Stimulated activated CD4-positive, alpha-beta T cell treated with anti-CD3 and anti-CD28 coated beads, TNF-alpha, amount 100 ng/mL, for 24 hours (primary cell): ENCODE results near the gene TRIM25.
A peak's percentile ranks its signal among the peaks of the same experiment; 100 is the strongest.

ENCODE experiments used
- DNase-seq, 3 experiments: peaks; one replicate each; pipeline ENCODE4 v3.0.0-alpha.2; 2020; ENCODE audit warnings: low read depth in 3 of 3

Gene TRIM25

GRCh38 chr17:56926270-56926669, 12.4 kb upstream of the TRIM25 start:
- DNase-seq, result no peak

GRCh38 chr17:56925088-56925487, 11.2 kb upstream of the TRIM25 start:
- no peak for DNase-seq

- DNase-seq, result no peak
Measured at GRCh38 chr17:56919717-56920116, 5.9 kb upstream of the TRIM25 start.

GRCh38 chr17:56918916-56919315, 5.1 kb upstream of the TRIM25 start:
- DNase-seq, result no peak

GRCh38 chr17:56917559-56918296, 3.9 kb upstream of the TRIM25 start:
- DNase-seq, result no peak

- no peak for DNase-seq
Measured at GRCh38 chr17:56914581-56915273, 878 bp upstream of the TRIM25 start.

GRCh38 chr17:56913353-56913866, 439 bp downstream of the TRIM25 start:
- DNase-seq, result peak in 1 of 3 experiments; percentile 18

- no peak for DNase-seq
Measured at GRCh38 chr17:56913000-56913311, 893 bp downstream of the TRIM25 start.

- no peak for DNase-seq
Measured at GRCh38 chr17:56912105-56912999, 1.5 kb downstream of the TRIM25 start.

- DNase-seq, result no peak
Measured at GRCh38 chr17:56910509-56911235, 3.2 kb downstream of the TRIM25 start.

GRCh38 chr17:56909742-56910508, 3.9 kb downstream of the TRIM25 start:
- no peak for DNase-seq

GRCh38 chr17:56908001-56908542, 5.8 kb downstream of the TRIM25 start:
- DNase-seq, result peak in 1 of 3 experiments; percentile 14

- no peak for DNase-seq
Measured at GRCh38 chr17:56903560-56903959, 10.3 kb downstream of the TRIM25 start.

- no peak for DNase-seq
Measured at GRCh38 chr17:56902348-56902747, 11.5 kb downstream of the TRIM25 start.

- DNase-seq, result no peak
Measured at GRCh38 chr17:56899403-56899802, 14.4 kb downstream of the TRIM25 start.

- DNase-seq, result no peak
Measured at GRCh38 chr17:56898874-56899273, 15.0 kb downstream of the TRIM25 start.

- no peak for DNase-seq
Measured at GRCh38 chr17:56897646-56898424, 16.0 kb downstream of the TRIM25 start.

- no peak for DNase-seq
Measured at GRCh38 chr17:56896968-56897359, 16.9 kb downstream of the TRIM25 start.

- DNase-seq, result no peak
Measured at GRCh38 chr17:56896217-56896967, 17.5 kb downstream of the TRIM25 start.
